T-helper 22 cell (primary cell): ENCODE data around the gene NADSYN1.
"Not testable (repeated sequence)": the region's sequence is repeated elsewhere in the genome, so short reads cannot be mapped to it uniquely, and the experiment has no call there.

Experiments used
- DNase-seq: peaks from one replicate; pipeline ENCODE4 v3.0.0-alpha.2; 2020; ENCODE audit warnings: low read depth

NADSYN1 gene

GRCh38 chr11:71526796-71527575, 74.0 kb downstream of the NADSYN1 start, which contains the start of gene KRTAP5-7:
Gene KRTAP5-7 (plus strand): TSS chr11:71527267. CDS start chr11:71527301, 34 bp downstream.
- DNase-seq, result not testable (repeated sequence)

- no peak for DNase-seq
Measured at GRCh38 chr11:71527576-71528210, 74.7 kb downstream of the NADSYN1 start.

GRCh38 chr11:71530602-71531001, 77.6 kb downstream of the NADSYN1 start:
- DNase-seq, result no peak

GRCh38 chr11:71532036-71532610, 79.1 kb downstream of the NADSYN1 start:
- no peak for DNase-seq

- DNase-seq, result not testable (repeated sequence)
Measured at GRCh38 chr11:71534711-71535608, 82.0 kb downstream of the NADSYN1 start.

- no peak for DNase-seq
Measured at GRCh38 chr11:71535825-71536224, 82.8 kb downstream of the NADSYN1 start.

GRCh38 chr11:71537537-71537936, 84.5 kb downstream of the NADSYN1 start:
- no peak for DNase-seq

GRCh38 chr11:71537977-71538665, 85.1 kb downstream of the NADSYN1 start, which contains the start of gene KRTAP5-8:
Gene KRTAP5-8 (plus strand): TSS chr11:71538025. CDS start chr11:71538056, 31 bp downstream.
- not testable (repeated sequence) for DNase-seq

GRCh38 chr11:71538666-71538990, 85.6 kb downstream of the NADSYN1 start:
- no peak for DNase-seq

- no peak for DNase-seq
Measured at GRCh38 chr11:71539017-71539416, 86.0 kb downstream of the NADSYN1 start.

GRCh38 chr11:71539971-71540370, 87.0 kb downstream of the NADSYN1 start:
- DNase-seq, result not testable (repeated sequence)

GRCh38 chr11:71540521-71541304, 87.7 kb downstream of the NADSYN1 start:
- DNase-seq, result not testable (repeated sequence)

- no peak for DNase-seq
Measured at GRCh38 chr11:71542382-71542781, 89.4 kb downstream of the NADSYN1 start.

- DNase-seq, result no peak
Measured at GRCh38 chr11:71542879-71543777, 90.1 kb downstream of the NADSYN1 start.

GRCh38 chr11:71543866-71544265, 90.9 kb downstream of the NADSYN1 start:
- no peak for DNase-seq

- DNase-seq, result no peak
Measured at GRCh38 chr11:71544525-71545214, 91.7 kb downstream of the NADSYN1 start.

GRCh38 chr11:71545405-71545966, 92.5 kb downstream of the NADSYN1 start:
- no peak for DNase-seq

GRCh38 chr11:71548120-71548519, 95.1 kb downstream of the NADSYN1 start, which contains the start of gene KRTAP5-9:
Gene KRTAP5-9 (plus strand): TSS chr11:71548420. CDS start chr11:71548658, 238 bp downstream.
- DNase-seq, result no peak
